SK-N-SH (cell line): ENCODE results near the gene CYB561D1. TPM values are rescaled to one million over a fixed set of nuclear protein-coding genes. Genes with fewer than 3 reads are reported as not detected.
A peak's percentile ranks its signal among the peaks of the same experiment; 100 is the strongest.

Experiments used
- CTCF ChIA-PET: fragments of 300-600, 350-600 bp; formaldehyde crosslinking; extraction: SDS; loops from one replicate; lab custom pipeline; 2021; lab: Yijun Ruan, JAX
- POLR2A ChIA-PET: fragments of 350-600 bp; sonication (Branson Sonifier 250); formaldehyde crosslinking; extraction: SDS; loops from one replicate; lab custom pipeline; 2020; ENCODE audit warnings: antibody characterized with exemption, inconsistent platforms; lab: Yijun Ruan, JAX
- DNase-seq: peaks from one replicate; pipeline ENCODE4 v3.0.0; 2012
- H2AFZ ChIP-seq: fragments of 200-600 bp; sonication (generic); 2 replicates; pipeline ENCODE4 v1.8.1; 2016; ENCODE audit warnings: antibody characterized with exemption, mild to moderate bottlenecking, low read depth
- H3F3A ChIP-seq: fragments of 200-600 bp; sonication (generic); replicated peaks from 2 replicates; pipeline ENCODE3; 2016; ENCODE audit warnings: antibody characterized with exemption, mild to moderate bottlenecking; ENCODE audit not compliant: insufficient read depth
- H3K27ac ChIP-seq, 2 experiments: fragments of 200-500 bp in 1 of 2; fragments of 200-600 bp in 1 of 2; sonication (Bioruptor generic) in 1 of 2; sonication (generic), shearing (Covaris generic) in 1 of 2; 2 replicates each; pipeline versions ENCODE4 v1.5.1 to v1.6.1; 2014 to 2016; ENCODE audit warnings: low read depth in 2 of 2, inconsistent platforms in 1 of 2, low read length in 1 of 2, mild to moderate bottlenecking in 1 of 2, mixed read lengths in 1 of 2
- H3K27me3 ChIP-seq: fragments of 200-600 bp; sonication (generic), shearing (Covaris generic); 2 replicates; pipeline ENCODE4 v1.6.1; 2016; ENCODE audit warnings: mixed run types; ENCODE audit not compliant: insufficient read depth
- H3K36me3 ChIP-seq, 2 experiments: fragments of 200-500 bp in 1 of 2; fragments of 200-600 bp in 1 of 2; sonication (Bioruptor generic) in 1 of 2; sonication (generic) in 1 of 2; replicated peaks in 1 of 2; 2 replicates each; pipeline versions ENCODE3 to v1.5.1; 2014 to 2016; ENCODE audit warnings: low read length in 1 of 2, mild to moderate bottlenecking in 1 of 2; ENCODE audit not compliant: insufficient read depth in 2 of 2, control insufficient read depth in 1 of 2
- H3K4me1 ChIP-seq, 2 experiments: fragments of 200-500 bp in 1 of 2; fragments of 200-600 bp in 1 of 2; sonication (Bioruptor generic) in 1 of 2; sonication (generic), shearing (Covaris generic) in 1 of 2; 2 replicates each; pipeline versions ENCODE4 v1.5.1 to v1.6.1; 2014 to 2016; ENCODE audit warnings: low read depth in 1 of 2, low read length in 1 of 2, mixed run types in 1 of 2; ENCODE audit not compliant: insufficient read depth in 2 of 2, control insufficient read depth in 1 of 2
- H3K4me2 ChIP-seq: fragments of 200-600 bp; sonication (generic), shearing (Covaris generic); 2 replicates; pipeline ENCODE4 v1.6.1; 2017; ENCODE audit warnings: mixed run types
- H3K4me3 ChIP-seq, 2 experiments: fragments of 200-500 bp in 1 of 2; fragments of 200-600 bp in 1 of 2; sonication (Bioruptor generic) in 1 of 2; sonication (generic), shearing (Covaris generic) in 1 of 2; 2 replicates each; pipeline versions ENCODE4 v1.5.1 to v1.8.1; 2014 to 2016; ENCODE audit warnings: low read depth in 2 of 2, inconsistent platforms in 1 of 2, low read length in 1 of 2, mild to moderate bottlenecking in 1 of 2, mixed read lengths in 1 of 2, moderate library complexity in 1 of 2
- H3K79me2 ChIP-seq: fragments of 200-600 bp; sonication (generic); 2 replicates; pipeline ENCODE4 v1.8.1; 2017; ENCODE audit warnings: mild to moderate bottlenecking; ENCODE audit not compliant: insufficient read depth
- H3K9ac ChIP-seq: fragments of 200-600 bp; sonication (generic); 2 replicates; pipeline ENCODE4 v1.6.1; 2017; ENCODE audit warnings: mixed run types
- H3K9me2 ChIP-seq: fragments of 200-600 bp; sonication (generic); 2 replicates; pipeline ENCODE4 v1.6.1; 2017; ENCODE audit warnings: mixed run types
- H3K9me3 ChIP-seq: fragments of 200-600 bp; sonication (generic); 2 replicates; pipeline ENCODE4 v1.6.1; 2017; ENCODE audit warnings: mixed run types, mild to moderate bottlenecking, moderate library complexity
- H4K20me1 ChIP-seq: fragments of 200-600 bp; sonication (generic); 2 replicates; pipeline ENCODE4 v1.6.1; 2017; ENCODE audit warnings: mild to moderate bottlenecking, mixed run types; ENCODE audit not compliant: insufficient read depth
- EZH2phosphoT487 ChIP-seq: fragments of 200-600 bp; sonication (generic); IDR thresholded peaks from 2 replicates; pipeline ENCODE4 v1.6.1; 2017; ENCODE audit warnings: low read depth, mixed run types, mild to moderate bottlenecking, antibody characterized with exemption, moderate library complexity, borderline replicate concordance
- FOSL2 ChIP-seq: IDR thresholded peaks from 2 replicates; pipeline ENCODE4 v1.4.0; 2012; ENCODE audit warnings: low read depth, mild to moderate bottlenecking, moderate library complexity, borderline replicate concordance
- FOXJ3 ChIP-seq: sonication (generic); formaldehyde crosslinking; IDR thresholded peaks from 2 replicates; pipeline ENCODE4 v1.5.1; 2020; ENCODE audit warnings: mild to moderate bottlenecking, missing genetic modification reagents
- GABPA ChIP-seq: IDR thresholded peaks from 2 replicates; pipeline ENCODE4 v1.4.0; 2012; ENCODE audit warnings: low read depth, mild to moderate bottlenecking
- MAX ChIP-seq: IDR thresholded peaks from 2 replicates; pipeline ENCODE4 v1.4.0; 2012; ENCODE audit warnings: low read depth
- MXI1 ChIP-seq: IDR thresholded peaks from 2 replicates; pipeline ENCODE4 v1.6.1; 2012; ENCODE audit warnings: mild to moderate bottlenecking, low read depth, low read length, improper control_type of control experiment
- RAD21 ChIP-seq: IDR thresholded peaks from 2 replicates; pipeline ENCODE4 v1.6.1; 2012; ENCODE audit warnings: mild to moderate bottlenecking, low read length
- RCOR1 ChIP-seq: fragments of 150-350 bp; IDR thresholded peaks from 2 replicates; pipeline ENCODE4 v1.6.1; 2017; ENCODE audit warnings: antibody characterized with exemption, low read length
- RFX5 ChIP-seq: IDR thresholded peaks from 2 replicates; pipeline ENCODE4 v1.6.1; 2012; ENCODE audit warnings: mild to moderate bottlenecking, improper control_type of control experiment, low read length
- RXRA ChIP-seq: IDR thresholded peaks from 2 replicates; pipeline ENCODE4 v1.4.0; 2012; ENCODE audit warnings: low read depth, mild to moderate bottlenecking, borderline replicate concordance
- SIN3A ChIP-seq: IDR thresholded peaks from 2 replicates; pipeline ENCODE4 v1.6.1; 2012; ENCODE audit warnings: low read depth, mild to moderate bottlenecking, low read length, moderate library complexity, borderline replicate concordance
- TAF1 ChIP-seq: IDR thresholded peaks from 2 replicates; pipeline ENCODE4 v1.6.1; 2012; ENCODE audit warnings: low read depth, mild to moderate bottlenecking, low read length, moderate library complexity, borderline replicate concordance
- ZBTB33 ChIP-seq: IDR thresholded peaks from 2 replicates; pipeline ENCODE4 v1.4.0; 2012; ENCODE audit warnings: low read depth, borderline replicate concordance
- WGBS: methylation state at CpG from one replicate; pipeline ENCODE4 v1.1.6; 2017; ENCODE audit warnings: low lambda C conversion rate; 5-methylcytosine and 5-hydroxymethylcytosine counted together
- polyA plus RNA-seq, 3 experiments: library from polyadenylated mRNA; depleted of rRNA; stranded (reverse); fragments of >200 nt; gene quantifications; 2 replicates each; pipeline ENCODE4 v1.2.3, GENCODE V29; 2012

Gene CYB561D1
- polyA plus RNA-seq, 1 of the 3 experiments (the other 2 are of a cell fraction) = 5.4 TPM

GRCh38 chr1:109457819-109458218, 36.1 kb upstream of the CYB561D1 start:
- Histone ChIP-seq H4K20me1 (no peaks in the 10 kb centered on the region), H3K27ac (no peak overlapping the region), H3K9ac (no peak overlapping the region), H2AFZ (no peak overlapping the region), H3K9me2 (no peaks in the 10 kb centered on the region), H3K79me2 (no peaks in the 10 kb centered on the region), H3K4me3 (no peak overlapping the region), H3K9me3 (peaks cover 10% of the 10 kb centered on the region), H3K27me3 (peaks cover 38% of the 10 kb centered on the region), H3K4me1 (no peaks in the 10 kb centered on the region), H3K36me3 (no peaks in the 10 kb centered on the region), H3K4me2 (no peak overlapping the region), H3F3A (no peaks in the 10 kb centered on the region)
- no peak for DNase-seq
- ChIA-PET CTCF (interaction anchor here (0.6 to 1.7 kb wide), 3 partner anchors 27 to 75 kb away, joined by 3 to 5 read pairs (median 4); no protein-coding TSS in a partner anchor), POLR2A (no interaction called here)
- WGBS = 31% methylated on average over 4 of the region's 4 CpGs
- TF ChIP-seq SIN3A (no peak), FOXJ3 (CRISPR knock-in tag) (no peak)

- 19% methylated on average over 23 of the region's 24 CpGs for WGBS
- H2AFZ ChIP-seq = peak overlapping the region; percentile 66; the same call in 1 of the 2 replicates
- peak overlapping the region; percentile 71 for H3K4me2 ChIP-seq
- no peak for DNase-seq
- H3K4me3 ChIP-seq = peak overlapping the region; percentile 36 to 50; a peak in 3 of 4 replicates
- TF ChIP-seq ZBTB33 (no peak), MAX (no peak), RAD21 (no peak), RXRA (no peak), FOSL2 (no peak), MXI1 (no peak), SIN3A (no peak), RFX5 (no peak), EZH2phosphoT487 (no peak), RCOR1 (no peak), TAF1 (no peak), GABPA (no peak)
- no peak overlapping the region for H3K27ac ChIP-seq
- CTCF ChIA-PET = interaction anchor here (1.2 kb wide), 1 partner anchor 66 kb away, joined by 4 read pairs; no protein-coding TSS in a partner anchor
- no peaks in the 10 kb centered on the region for H3K4me1 ChIP-seq
- H3K9ac ChIP-seq = no peak overlapping the region
- H3K36me3 ChIP-seq = no peaks in the 10 kb centered on the region
- peaks cover 94% of the 10 kb centered on the region for H3K27me3 ChIP-seq
- H3F3A ChIP-seq = no peaks in the 10 kb centered on the region
- H3K79me2 ChIP-seq = no peaks in the 10 kb centered on the region
- no peaks in the 10 kb centered on the region for H4K20me1 ChIP-seq
- POLR2A ChIA-PET = no interaction called here
- H3K9me3 ChIP-seq = no peaks in the 10 kb centered on the region
- H3K9me2 ChIP-seq = no peaks in the 10 kb centered on the region
Measured at GRCh38 chr1:109466125-109466451, 27.8 kb upstream of the CYB561D1 start.
